Osteocyte (in vitro differentiated cells): ENCODE data around the gene MPRIP. TPM values are rescaled to one million over a fixed set of nuclear protein-coding genes. Genes with fewer than 3 reads are reported as not detected.

ENCODE experiments used
- DNase-seq: peaks from one replicate; pipeline ENCODE4 v3.0.0; 2021; ENCODE audit warnings: mixed read lengths; ENCODE audit not compliant: unreplicated experiment; ENCODE audit errors: extremely low spot score
- H3K27ac Mint-ChIP-seq: one replicate; pipeline ENCODE4 v1.8.0; 2021; ENCODE audit warnings: mild to moderate bottlenecking, mixed read lengths; ENCODE audit not compliant: unreplicated experiment
- H3K27me3 Mint-ChIP-seq: one replicate; pipeline ENCODE4 v1.8.0; 2021; ENCODE audit warnings: mixed read lengths; ENCODE audit not compliant: unreplicated experiment
- H3K36me3 Mint-ChIP-seq: one replicate; pipeline ENCODE4 v1.8.0; 2021; ENCODE audit warnings: mixed read lengths; ENCODE audit not compliant: unreplicated experiment
- H3K4me1 Mint-ChIP-seq: one replicate; pipeline ENCODE4 v1.8.0; 2021; ENCODE audit warnings: mixed read lengths; ENCODE audit not compliant: unreplicated experiment
- H3K4me3 Mint-ChIP-seq: one replicate; pipeline ENCODE4 v1.8.0; 2021; ENCODE audit warnings: mild to moderate bottlenecking, moderate library complexity, mixed read lengths; ENCODE audit not compliant: unreplicated experiment
- H3K9me3 Mint-ChIP-seq: one replicate; pipeline ENCODE4 v1.8.0; 2021; ENCODE audit warnings: mixed read lengths; ENCODE audit not compliant: unreplicated experiment
- total RNA-seq: library from RNA; stranded (reverse); gene quantifications from 2 replicates; pipeline ENCODE4 v1.2.1, GENCODE V29; 2021
- TF ChIP-seq, protein P1 (sequence below): fragments of 200-600 bp; sonication (generic); IDR thresholded peaks from 2 replicates; pipeline ENCODE4 v1.5.0; 2021; ENCODE audit warnings: antibody characterized with exemption, mild to moderate bottlenecking, moderate library complexity

The MPRIP gene
- total RNA-seq, 1 donor from 2014 or later, result 206 TPM

DNA sequence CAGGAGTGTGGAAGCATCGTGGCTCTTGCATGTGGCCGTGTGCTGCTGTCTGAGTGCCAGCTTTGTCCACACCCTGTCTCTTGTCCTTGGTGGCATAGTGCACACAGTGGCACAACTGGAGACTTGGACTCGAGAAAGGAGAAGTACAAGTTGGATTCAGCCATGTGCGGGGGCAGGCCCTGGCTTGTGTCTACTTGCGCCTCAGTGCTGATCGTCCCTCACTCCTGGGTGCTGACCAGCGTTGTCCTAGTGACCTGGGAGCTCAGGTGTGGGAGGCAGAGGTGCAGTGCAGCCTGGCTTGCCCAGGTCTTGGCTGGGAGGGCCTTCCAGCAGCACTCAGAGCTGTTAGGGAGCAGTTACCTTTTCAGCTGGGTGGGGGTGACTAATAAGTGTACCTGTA lies 20.6 kb downstream of the MPRIP start:
- H3K9me3 Mint-ChIP-seq, result no peaks in the 10 kb centered on the region
- peaks cover 5% of the 10 kb centered on the region for H3K36me3 Mint-ChIP-seq
- TF ChIP-seq, protein P1, sequence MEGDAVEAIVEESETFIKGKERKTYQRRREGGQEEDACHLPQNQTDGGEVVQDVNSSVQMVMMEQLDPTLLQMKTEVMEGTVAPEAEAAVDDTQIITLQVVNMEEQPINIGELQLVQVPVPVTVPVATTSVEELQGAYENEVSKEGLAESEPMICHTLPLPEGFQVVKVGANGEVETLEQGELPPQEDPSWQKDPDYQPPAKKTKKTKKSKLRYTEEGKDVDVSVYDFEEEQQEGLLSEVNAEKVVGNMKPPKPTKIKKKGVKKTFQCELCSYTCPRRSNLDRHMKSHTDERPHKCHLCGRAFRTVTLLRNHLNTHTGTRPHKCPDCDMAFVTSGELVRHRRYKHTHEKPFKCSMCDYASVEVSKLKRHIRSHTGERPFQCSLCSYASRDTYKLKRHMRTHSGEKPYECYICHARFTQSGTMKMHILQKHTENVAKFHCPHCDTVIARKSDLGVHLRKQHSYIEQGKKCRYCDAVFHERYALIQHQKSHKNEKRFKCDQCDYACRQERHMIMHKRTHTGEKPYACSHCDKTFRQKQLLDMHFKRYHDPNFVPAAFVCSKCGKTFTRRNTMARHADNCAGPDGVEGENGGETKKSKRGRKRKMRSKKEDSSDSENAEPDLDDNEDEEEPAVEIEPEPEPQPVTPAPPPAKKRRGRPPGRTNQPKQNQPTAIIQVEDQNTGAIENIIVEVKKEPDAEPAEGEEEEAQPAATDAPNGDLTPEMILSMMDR, result no peak
- H3K27ac Mint-ChIP-seq, result peak overlapping the region; percentile 50
- no peak overlapping the region for H3K4me3 Mint-ChIP-seq
- H3K4me1 Mint-ChIP-seq, result peaks cover 60% of the 10 kb centered on the region
- no peaks in the 10 kb centered on the region for H3K27me3 Mint-ChIP-seq
- DNase-seq, result no peak

GRCh38 chr17:17063546-17064122 lies 21.4 kb downstream of the MPRIP start:
- Mint-ChIP-seq H3K9me3 (no peaks in the 10 kb centered on the region), H3K27ac (peak overlapping the region; percentile 6), H3K27me3 (no peaks in the 10 kb centered on the region), H3K4me3 (no peak overlapping the region), H3K36me3 (peaks cover 5% of the 10 kb centered on the region), H3K4me1 (peaks cover 66% of the 10 kb centered on the region)
- TF ChIP-seq, protein P1, result no peak
- DNase-seq, result no peak

- Mint-ChIP-seq H3K9me3 (no peaks in the 10 kb centered on the region), H3K27me3 (no peaks in the 10 kb centered on the region), H3K4me3 (no peak overlapping the region), H3K36me3 (peaks cover 5% of the 10 kb centered on the region), H3K27ac (peak overlapping the region; percentile 0), H3K4me1 (peaks cover 70% of the 10 kb centered on the region)
- no peak for DNase-seq
- TF ChIP-seq, protein P1, result no peak
Measured at GRCh38 chr17:17064322-17064721, 22.1 kb downstream of the MPRIP start.

GRCh38 chr17:17066021-17066420 lies 23.8 kb downstream of the MPRIP start:
- Mint-ChIP-seq H3K4me1 (peaks cover 75% of the 10 kb centered on the region), H3K4me3 (no peak overlapping the region), H3K36me3 (peaks cover 7% of the 10 kb centered on the region), H3K27me3 (no peaks in the 10 kb centered on the region), H3K27ac (no peak overlapping the region), H3K9me3 (peaks cover 9% of the 10 kb centered on the region)
- TF ChIP-seq, protein P1, result no peak
- DNase-seq, result no peak

- Mint-ChIP-seq H3K27me3 (no peaks in the 10 kb centered on the region), H3K9me3 (peaks cover 9% of the 10 kb centered on the region), H3K4me3 (peak overlapping the region; percentile 32), H3K27ac (peak overlapping the region; percentile 78), H3K36me3 (peaks cover 9% of the 10 kb centered on the region), H3K4me1 (peaks cover 76% of the 10 kb centered on the region)
- DNase-seq, result no peak
- TF ChIP-seq, protein P1, result no peak
Measured at GRCh38 chr17:17067257-17067656, 25.0 kb downstream of the MPRIP start.
